NCI-H82 treated with DMSO at 0.1 percent for 48 hours (cell line): Measurements from ENCODE around the gene RPL18A.

Source experiments
- DNase-seq: peaks from one replicate; lab custom pipeline; 2025; ENCODE audit not compliant: unreplicated experiment; lab: John Stamatoyannopoulos, UW

The RPL18A gene

DNA sequence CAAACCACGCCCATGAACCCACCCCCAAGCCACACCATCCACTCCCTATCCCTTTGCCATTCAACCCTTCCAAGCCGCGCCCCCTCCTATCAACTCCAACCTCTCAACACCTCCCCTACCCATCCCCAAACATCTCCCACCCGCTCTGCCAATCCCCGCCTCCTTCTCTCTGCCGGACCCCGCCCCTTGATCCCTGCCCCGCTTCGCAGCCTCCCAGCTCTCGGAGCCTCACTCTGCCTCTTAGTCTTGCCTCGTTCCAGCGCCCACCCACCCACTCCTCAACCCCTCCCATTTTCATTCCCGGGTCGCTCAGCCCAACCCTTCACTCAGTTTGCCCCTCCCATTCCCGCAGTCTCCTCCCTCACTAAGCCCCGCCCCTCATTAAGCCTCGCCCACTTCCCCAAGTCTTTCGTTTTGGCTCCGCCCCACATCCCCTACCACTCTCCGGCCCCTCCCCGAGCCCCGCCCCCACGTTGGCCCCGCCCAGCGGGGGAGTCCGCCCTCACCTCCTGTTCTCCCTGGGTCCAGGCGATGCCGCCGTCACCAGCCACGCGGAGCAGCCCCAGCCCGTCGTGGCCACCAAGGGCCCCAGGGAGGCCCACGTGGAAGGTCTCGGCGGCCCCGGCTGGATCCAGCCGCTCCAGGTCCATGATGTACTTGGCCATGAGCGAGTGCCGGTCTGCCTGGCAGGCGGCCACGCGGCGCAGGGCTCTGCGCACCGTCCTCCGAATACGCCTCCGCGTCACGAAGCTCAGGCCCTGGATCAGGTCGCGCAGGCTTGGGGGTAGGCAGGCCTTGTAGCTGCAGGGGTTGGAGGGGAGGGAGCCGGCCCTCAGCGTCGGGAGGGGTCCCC is 17.7 kb upstream of the RPL18A start:
- peak; percentile 98 for DNase-seq

DNA sequence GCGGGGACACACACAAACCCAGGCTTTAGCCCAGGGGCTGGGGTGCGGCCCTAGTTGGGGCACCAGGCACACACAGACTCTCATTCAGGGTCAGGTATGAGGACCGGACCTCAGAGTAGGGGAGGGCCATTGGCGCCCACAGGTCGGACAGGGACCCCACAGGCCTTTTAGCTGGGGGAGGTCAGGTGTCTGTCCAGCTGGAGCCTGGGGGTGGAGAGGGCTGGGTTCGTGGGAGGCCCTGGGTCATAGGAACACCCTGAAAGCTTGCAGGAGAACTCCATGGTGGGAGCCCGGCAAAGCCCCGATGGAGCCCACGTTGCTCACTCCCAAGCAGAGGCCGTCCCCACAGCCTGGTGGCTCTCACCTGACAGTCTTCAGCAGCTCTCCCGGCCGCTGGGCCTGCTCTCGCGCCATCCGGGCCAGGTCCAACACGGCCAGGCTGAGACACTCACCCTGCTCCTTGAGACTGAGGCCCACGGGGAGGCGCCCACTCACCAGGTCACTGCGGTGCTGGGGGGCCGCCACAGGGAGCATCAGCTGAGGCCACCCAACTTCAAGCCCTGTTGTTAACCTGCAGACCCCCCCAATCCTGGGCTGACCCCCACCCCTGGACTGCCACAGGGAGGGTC is 16.9 kb upstream of the RPL18A start:
- DNase-seq: no peak

DNA sequence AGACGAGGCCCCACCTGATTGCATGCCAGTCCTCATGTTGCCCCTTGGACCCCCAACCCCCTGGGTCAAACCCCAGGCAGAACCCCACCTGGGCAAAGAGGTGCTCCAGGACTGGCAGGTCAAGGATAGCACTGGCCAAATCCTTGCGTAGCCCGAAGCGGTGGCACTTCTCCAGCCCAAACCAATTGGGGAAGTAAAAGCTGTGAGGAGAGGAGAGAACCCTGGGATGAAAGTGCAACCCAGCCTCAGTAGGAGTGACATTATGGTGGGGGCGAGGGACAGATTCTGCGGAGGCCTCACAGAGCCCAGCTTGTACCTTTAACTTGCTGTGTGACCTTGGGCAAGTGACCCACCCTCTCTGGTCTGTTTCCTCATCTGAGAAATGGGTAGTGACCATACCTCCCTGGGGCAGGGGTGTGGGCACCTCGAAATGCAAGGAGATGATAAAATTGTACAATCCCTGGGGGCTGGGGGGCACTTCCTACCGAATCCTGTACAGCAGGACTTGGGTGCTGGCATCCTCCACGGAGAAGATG is 16.4 kb upstream of the RPL18A start:
- DNase-seq: no peak

DNA sequence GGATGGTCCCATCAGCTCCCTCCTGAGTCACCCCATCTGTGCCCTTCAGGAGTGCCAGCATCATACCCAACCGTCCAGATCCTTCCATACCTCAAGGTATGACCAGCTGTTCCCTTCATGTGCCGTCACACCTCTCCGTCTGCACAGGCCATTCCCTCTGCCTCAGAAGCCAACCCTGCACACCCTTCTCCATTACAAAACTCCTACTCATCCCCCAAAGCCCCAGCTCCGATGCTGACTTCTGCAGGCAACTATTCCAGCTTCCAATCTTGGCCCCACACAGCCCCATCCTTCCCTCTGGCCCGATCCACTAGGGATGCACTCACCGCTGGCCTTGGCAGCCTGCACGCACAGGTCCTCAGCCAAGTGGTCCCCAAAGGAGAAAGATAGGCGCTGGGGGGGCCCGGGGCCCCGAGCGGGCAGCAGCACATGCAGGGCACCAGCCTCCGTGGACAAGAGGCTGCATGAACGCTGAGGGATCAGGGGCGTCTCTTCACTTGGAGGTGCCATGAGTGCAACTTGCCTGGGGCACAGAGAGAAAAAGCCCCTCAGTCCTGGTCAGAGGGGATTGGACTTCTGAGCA is 15.7 kb upstream of the RPL18A start:
- no peak for DNase-seq

DNA sequence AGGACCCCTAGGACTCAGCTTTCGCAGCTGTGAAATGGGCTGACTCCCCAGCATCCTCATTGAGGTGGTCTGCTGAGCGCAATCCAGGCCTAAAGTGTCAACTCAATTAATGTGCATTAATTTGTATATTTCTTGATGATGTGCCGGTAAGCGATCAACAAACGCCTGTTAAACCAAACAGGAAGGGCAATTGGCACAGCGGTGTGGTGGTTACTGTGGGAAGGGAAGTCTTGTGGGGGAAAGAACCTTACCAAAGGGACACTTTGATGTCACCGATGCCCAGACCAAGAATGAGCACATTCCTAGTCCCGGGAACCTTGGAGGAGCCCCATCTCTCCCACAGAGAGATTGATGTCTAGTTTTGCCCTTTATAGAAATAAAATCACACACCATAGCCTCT is 13.6 kb upstream of the RPL18A start:
- DNase-seq: no peak

DNA sequence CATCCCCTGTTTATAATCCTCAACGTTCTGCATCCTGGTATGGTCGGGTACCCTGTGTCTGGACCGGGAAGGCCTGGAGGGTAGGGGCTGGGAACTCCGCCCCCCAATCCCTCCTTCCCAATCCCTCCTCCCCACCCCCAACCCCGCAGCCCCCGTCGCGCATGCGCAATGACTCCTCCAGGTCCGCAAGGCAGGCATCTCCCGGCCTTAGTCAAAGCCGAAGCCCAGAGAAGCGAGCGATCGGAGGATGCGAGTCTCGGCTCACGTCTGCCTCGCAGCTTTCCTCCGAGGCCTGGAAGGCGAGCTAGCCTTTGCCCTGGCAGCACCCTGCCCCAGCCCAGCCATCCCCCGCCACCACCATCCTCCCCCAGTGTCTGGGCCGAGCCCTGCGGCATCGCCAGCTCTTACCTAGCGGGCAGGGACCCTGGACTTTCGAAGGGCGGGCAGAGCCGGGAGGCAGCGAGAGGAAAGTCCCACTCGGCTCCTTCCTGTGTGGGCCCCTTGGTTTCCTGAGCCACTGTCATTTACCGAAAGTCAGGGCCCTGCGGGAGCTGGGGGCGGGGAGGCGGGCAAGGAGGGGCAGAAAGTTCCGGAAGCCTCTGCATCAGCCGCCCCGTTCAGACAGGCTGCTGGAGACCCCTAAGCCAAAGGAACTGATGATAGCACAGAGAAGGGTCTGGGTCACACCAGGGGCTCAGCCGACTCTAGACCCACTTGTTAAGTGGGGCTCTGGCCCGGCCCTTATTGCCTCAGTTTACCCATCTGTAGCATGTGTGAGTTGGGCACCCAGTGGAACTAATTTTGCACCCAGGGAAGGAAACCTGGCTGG is 12.0 kb upstream of the RPL18A start, which contains the start of gene JAK3:
TSS of gene JAK3 (minus strand) at position 445 of the 829 bp plus-strand sequence. CDS start 3,565 bp downstream, outside the sequence.
- peak; percentile 61 for DNase-seq

DNA sequence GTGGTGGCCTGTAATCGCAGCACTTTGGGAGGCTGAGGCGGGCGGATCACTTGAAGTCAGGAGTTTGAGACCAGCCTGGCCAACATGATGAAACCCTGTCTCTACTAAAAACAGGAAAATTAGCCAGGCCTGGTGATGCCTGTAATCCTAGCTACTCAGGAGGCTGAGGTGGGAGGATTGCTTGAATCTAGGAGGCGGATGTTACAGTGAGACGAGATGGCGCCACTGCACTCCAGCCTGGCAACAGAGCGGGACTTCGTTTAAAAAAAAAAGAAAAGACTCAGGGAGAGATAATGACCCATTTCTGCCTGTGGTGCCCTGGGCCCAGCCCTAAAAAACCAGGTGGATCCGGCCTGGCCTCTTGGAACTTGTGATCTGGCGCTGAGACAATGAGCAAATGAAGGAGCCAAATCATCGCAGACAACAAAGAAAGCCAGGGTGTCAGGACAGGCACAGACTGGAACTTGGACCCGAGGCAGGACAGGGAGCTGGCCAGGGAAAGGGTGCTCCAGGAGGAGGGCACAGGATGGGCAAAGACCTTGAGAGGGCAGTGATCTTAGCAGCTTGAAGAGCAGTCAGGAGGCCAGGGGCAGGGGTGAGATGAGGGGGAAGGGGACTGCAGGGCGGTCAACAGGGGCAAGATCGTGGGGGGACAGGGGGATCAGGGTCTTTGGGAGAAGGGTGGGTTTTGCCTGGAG is 11.0 kb upstream of the RPL18A start:
- DNase-seq: no peak

DNA sequence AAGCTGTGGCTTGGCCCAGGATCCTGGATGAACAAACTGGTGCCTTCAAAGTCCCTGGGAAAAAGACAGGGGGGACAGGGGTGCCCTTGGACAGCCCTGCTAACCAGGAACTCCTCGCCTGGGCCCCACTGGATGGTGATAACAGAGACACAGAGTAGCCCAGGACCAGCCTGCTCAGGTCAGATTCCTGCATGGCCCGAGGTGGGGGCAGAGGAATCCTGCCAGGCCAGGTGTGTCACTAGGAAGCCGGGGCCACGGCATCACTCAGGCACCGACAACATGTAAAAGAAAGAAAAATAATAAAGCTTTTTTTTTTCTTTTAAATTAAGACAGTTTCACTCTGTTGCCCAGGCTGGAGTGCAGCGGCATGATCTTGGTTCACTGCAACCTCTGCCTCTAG is 5.6 kb upstream of the RPL18A start:
- no peak for DNase-seq

DNA sequence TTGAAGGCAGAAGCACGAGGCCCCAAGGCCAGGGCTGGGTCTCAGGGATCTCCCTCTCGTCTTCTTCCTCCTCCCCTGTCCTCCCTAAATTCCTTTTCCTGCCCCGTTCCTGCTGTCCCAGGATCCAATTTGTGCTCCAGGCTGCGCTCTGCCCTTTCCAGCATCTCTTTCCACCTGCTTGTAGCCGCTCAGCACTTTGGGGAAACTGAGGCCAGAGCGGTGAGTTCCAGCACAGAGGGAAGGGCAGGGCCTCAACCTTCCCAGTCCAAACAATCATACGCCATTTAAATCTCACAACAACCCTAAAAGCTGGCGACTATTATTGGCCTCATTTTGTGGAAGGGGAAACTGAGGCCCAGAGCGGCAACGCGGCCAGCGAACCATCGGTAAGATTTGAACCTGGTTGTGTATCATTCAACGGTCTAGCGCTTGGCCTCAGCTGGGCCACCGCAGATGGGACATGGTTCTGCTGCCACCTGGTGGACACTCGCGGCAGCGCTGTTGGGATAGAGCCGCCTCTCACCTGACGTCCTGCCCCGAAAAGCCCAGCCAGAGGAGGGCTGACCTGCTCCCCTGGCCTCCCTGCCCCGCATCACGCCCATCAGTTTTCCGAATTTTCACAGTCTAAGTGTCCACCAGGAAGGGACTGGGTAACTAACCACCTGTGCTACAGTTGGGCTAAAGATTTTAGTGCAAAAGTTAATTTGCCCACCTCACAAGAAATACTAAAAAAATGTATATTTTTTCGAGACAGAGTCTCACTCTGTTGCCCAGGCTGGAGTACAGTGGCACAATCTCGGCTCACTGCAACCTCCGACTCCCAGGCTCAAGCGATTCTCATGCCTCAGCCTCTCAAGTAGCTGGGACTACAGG is 4.2 kb upstream of the RPL18A start:
- peak; percentile 56 for DNase-seq

DNA sequence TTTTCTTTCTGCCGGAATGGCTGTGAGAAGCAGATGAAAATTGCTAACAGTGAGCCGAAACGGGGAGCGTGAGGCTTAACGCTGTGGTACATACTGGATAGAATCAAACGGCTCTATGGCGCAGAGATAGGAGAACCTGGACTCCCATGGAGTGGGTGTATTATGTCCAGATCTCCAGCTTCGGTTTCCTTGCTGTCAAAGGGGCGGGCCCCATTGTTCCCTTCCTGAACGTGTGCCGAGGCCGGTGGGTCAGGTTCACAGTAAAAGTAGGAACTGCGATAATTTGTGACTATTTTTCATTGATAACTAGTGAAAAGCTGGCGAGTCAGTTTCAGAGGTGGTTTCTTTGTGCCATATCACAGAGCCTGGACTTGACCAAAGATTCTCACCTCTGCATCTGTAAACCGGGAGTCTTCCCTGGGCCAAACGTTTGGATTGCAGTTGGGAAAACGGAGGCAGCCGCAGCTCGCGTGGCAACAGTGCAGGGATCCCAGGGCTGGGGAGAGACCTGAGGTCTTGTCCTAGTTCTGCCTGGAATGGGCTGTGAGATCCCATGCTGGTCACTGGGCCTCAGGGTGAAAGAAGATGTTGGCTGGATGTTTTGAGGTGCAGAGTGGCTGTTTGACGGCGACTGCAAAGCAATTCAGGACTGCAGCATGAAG is 752 bp downstream of the RPL18A start:
- no peak for DNase-seq

DNA sequence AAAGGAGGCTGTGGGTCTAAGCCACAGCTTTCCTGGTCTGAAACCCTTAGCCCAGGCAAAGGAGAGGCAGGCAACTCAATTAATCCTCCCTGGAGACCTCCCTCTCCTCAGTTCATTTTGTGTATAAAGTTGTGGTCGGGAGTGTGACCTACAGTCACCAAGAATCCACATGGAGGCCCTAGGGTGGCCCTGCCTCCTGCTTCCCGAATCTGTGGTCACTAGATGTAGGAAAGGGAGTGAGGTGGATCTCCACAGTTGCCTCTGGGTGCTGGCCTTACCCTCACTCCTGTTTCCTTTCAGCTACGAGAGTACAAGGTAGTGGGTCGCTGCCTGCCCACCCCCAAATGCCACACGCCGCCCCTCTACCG is 1.3 kb downstream of the RPL18A start:
- DNase-seq: no peak

DNA sequence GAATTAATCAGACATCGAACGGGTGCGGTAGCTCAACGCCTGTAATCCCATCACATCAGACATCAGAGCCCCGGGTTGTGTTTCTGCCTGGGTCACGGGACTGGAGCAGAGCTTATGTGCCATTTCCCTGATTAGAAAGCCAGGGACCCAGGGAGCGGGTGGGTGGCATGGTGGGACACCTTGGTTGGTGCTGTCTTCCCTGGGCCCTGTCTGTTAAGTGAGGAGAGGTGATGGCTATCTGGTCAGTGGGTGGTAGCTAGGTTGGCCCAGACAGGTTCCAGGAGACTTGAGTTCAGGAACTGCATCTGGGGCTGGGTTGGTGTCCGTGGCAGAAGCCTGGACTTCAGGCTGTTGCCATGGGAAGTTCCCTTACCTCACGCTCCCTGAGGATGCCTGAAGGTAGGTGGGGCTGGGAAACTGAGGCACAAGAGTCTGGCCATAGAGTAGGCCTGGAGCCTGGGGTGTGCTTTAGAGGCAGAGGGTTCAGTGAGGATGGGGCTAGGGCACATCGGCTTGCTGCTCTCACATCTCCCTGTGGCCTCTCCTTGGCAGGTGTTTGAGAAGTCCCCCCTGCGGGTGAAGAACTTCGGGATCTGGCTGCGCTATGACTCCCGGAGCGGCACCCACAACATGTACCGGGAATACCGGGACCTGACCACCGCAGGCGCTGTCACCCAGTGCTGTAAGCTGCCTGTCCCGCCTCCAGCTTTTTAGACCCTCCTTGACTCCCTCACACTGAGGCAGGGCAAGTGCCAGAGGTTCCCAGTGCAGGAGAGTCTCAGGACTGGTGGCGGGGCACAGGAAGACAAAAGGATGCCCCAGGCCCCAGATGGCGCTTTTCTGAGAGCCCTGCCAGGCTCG is 2.1 kb downstream of the RPL18A start:
- DNase-seq: no peak

DNA sequence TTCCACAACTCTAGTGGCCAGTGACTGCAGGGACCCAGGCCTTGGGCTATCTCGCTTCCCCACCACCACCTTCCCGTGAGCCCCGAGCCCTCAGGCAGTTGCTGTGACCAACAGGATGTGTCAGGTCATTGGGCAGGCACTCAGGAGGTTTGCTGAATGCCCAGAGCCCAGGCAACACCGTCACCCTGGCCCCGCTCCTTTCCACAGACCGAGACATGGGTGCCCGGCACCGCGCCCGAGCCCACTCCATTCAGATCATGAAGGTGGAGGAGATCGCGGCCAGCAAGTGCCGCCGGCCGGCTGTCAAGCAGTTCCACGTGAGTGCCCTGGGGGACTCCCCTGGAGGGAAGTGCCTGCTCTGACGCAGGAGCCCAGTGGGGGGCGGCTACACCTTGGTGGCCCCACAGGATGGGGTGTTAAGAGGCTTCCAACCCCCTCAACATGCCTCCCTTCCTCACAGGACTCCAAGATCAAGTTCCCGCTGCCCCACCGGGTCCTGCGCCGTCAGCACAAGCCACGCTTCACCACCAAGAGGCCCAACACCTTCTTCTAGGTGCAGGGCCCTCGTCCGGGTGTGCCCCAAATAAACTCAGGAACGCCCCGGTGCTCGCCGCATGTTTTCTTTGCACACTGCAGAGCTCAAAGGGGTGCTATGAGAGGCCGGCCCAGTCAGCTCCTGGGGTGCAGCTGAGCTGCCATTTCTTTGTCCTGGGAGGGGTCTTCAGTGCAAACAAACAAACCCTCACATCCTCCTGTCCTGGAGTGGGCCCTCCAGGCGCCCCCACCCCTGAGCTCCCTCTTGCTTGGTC is 3.2 kb downstream of the RPL18A start:
- DNase-seq: no peak

DNA sequence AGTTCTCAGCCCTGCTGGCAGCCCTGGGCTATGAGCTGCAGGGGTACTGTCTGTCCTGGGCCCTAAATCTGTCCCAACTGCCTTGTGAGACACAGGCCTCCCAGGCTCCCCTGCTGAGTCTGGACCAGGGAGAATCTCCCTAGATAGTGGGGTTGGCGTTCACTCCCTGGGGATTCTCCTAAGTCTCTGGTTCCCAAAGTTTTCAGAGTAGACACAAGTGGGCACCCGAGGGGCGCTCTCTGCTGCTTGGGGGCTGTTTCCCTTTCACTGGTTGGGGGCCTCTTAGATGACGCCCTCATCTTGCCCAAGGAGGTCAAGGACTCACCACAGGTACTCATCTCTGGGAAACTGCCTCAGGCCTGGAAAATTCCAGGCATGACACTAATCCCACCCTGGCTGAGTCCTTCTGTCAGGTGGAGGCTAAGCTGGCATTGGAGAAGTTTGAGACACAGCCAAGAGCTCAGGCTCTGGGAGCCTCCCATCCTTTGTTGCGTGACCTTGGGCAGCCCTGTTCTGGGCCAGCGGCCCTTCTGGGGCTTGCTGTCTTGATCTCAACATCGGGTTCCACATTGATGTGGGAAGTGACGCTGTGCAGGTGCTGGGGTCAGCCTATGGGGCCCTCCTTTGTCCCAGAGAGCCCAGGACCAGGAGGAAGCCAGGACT is 3.9 kb downstream of the RPL18A start:
- no peak for DNase-seq

DNA sequence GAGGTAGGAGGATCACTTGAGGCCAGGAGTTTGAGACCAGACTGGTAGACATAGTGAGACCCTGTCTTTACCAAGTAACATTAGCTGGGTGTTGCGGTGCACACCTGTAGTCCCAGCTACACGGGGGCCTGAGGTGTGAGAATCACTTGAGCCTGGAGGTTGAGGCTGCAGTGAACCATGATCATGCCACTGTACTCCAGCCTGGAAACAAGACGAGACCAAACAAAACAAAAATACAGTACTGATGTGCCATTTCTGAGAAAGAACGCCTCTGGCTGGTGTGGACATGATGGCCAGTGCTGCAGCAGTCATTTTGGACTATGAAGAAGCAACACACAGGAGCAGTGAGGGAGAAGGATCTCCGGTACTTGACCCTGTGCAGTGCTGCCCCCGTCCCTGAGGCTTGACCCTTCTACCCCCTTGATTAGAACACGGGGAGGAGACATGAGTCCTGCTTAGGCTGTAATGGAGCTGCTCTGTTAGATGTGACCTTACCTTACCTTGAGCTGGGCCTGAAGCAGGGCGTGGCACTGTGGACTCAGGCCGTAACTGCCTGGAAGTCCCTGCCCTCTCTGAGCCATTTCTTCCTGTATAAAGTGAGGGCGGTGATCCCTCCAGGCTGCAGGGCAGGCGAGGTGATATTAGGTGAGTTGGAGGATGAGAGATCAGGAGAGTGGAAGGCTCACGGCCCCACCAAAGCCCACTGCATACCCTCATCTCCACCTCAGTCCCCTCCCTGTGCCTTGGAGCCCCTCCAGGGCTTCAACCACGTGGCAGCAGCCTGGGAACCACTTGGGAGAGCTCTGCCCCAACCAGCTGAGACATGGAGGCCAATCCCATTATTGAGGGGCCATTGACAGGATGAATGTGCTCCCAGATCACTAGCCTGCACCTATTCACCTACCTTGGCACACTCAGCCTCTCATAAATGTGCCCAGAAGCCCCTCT is 5.9 kb downstream of the RPL18A start:
- peak; percentile 33 for DNase-seq
